NCI-H1048 (cell line): ENCODE results near the gene BTNL9.
"Not testable (repeated sequence)": the region's sequence is repeated elsewhere in the genome, so short reads cannot be mapped to it uniquely, and the experiment has no call there.

Experiments used
- DNase-seq: peaks from one replicate; lab custom pipeline; 2025; lab: John Stamatoyannopoulos, UW

BTNL9 gene

GRCh38 chr5:181043285-181044092, 3.4 kb downstream of the BTNL9 start:
- DNase-seq: no peak

DNA sequence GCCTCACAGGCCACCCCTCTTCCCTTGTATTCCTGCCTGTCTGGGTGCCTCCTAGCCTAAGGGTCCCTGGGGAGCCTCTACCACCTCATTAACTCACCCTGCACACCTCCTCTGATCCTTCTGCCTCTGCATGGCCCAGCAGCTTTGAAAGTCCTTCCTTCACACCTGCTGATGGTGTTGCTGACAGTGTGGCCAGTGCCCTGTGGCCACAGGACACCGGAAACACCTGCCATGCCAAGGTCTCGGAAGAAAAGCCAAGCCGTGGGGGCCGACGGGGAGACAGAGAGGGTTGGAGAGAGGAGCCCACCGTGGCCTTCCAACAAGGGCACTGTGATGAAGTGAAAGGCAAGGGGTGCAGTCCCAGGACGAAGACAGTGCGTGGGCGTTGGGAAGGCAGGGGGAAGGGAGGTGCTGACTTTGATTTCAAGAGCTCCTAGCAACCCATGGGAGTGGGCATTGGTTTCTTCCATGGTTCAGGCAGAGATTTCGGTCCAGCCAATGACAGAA, 4.1 kb downstream of the BTNL9 start:
- no peak for DNase-seq

DNA sequence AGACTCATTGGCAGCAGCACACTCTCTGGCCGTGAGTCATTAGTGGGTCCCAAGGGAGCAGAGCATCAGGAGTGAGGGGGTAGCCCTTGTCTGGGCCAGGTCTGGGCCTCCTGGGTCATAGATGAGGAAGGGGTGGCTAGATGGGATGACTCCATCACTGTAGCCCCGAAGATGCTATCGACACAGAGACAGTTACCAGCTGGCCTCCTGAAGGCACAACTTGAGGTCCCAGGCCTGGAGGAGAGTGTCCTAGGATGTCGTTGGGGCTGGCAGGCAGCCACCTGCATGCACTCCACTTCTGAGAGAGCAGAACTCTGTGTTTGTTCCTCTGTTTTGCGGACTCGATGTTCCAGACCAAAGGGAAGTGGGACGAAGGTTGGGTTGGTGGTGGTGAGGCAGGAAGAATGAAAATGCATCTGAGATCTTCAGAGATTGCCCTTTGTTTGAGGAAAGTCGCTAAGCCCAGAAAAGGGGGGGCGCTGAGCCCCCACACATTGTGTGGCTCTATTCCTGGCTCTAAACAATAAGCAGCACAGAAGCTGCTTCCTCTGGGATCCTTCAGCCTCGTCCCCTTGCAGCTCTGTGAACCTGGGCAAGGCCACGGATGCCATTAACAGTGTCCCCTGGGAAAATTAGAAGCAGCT, 4.7 kb downstream of the BTNL9 start:
- DNase-seq: no peak

DNA sequence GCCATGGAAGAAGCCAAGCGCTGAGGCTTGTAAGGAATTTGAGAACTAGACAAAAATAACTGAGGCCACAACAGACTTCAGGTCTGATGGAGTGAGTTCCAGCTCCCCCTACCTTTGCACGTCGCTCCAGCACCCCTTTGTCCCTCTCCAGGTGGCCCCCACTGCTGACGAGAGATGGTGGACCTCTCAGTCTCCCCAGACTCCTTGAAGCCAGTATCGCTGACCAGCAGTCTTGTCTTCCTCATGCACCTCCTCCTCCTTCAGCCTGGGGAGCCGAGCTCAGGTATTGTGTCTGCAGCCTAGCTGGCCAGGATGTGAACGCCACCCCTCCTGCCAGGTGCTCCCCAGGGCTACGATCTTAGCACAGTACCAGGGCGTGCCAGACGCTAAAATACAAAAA, 5.2 kb downstream of the BTNL9 start:
- DNase-seq: no peak

- DNase-seq: not testable (repeated sequence)
These were observed 5.8 kb downstream of the BTNL9 start for GRCh38 chr5:181045857-181046256.

- DNase-seq: no peak
These were observed 7.2 kb downstream of the BTNL9 start for GRCh38 chr5:181047288-181047687.

GRCh38 chr5:181047921-181048320, 7.9 kb downstream of the BTNL9 start:
- no peak for DNase-seq

GRCh38 chr5:181050016-181050415, 9.9 kb downstream of the BTNL9 start:
- DNase-seq: no peak

- DNase-seq: no peak
These were observed 12.0 kb downstream of the BTNL9 start for GRCh38 chr5:181051841-181052671.

DNA sequence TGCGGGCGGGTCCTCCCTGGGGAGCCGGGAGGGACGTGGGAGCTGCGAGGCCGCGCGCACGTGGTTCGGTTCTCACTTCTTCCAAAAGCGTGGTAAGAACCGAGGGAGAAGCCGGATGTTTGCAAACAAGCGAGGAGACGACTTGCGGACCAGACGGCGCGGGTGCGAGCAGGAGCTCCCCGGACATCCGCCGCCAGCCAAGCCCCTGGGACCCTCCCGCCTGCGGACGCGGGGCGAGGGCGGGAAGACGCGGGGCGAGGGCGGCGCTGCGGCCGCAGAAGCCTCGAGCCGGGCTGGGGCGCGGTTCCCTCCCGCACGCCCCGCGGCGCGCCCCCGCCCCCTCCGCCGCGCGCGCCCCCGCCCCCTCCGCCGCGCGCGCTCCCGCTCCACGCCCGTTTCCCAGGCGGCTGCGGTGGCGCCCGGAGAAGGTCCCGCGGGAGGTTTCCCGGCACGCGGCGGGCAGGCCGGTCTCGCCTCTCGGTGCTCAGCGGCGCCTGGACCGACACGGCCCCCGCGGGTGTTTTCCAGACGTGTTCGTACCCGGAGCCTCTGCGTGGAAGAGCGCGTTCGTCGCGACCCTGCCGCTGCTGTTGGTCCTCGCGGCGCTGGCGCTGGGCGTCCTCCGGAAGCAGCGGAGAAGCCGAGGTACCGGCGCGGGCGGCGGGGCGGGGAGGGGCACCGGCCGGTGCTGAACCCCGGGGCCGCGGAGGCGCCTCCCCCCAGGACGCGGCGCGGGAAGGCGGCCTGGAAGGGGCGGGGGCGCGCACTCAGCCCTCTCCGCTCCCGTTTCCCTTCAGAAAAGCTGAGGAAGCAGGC, 12.8 kb downstream of the BTNL9 start:
- DNase-seq: no peak

- no peak for DNase-seq
These were observed 13.5 kb downstream of the BTNL9 start for GRCh38 chr5:181053488-181054121.

GRCh38 chr5:181054138-181054537, 14.1 kb downstream of the BTNL9 start:
- no peak for DNase-seq

GRCh38 chr5:181054871-181055459, 14.9 kb downstream of the BTNL9 start:
- no peak for DNase-seq

- no peak for DNase-seq
These were observed 16.4 kb downstream of the BTNL9 start for GRCh38 chr5:181056431-181056830.

- no peak for DNase-seq
These were observed 18.3 kb downstream of the BTNL9 start for GRCh38 chr5:181058321-181058720.

DNA sequence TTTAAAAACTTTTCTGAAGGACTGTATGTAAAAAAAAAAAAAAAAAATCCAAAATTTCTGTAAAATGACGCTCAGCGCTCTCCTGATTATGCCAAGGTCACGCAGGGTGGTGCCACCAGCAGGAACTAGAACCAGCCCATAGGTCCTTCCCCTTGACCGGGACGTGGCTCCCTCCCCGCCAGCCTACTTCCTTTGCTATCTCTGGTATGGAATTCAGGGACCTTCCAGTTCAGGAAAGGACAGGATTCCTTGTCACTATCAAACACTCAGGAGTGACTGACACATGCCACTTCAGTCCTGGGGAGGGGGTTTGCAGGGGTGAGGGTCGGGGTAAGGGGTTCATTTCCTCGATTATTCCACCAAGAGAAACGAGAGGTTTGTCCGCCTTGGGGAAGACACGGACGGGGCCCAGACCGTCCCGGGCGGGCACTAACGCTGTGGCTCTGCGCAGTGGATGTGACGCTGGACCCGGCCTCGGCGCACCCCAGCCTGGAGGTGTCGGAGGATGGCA, 18.8 kb downstream of the BTNL9 start:
- no peak for DNase-seq

DNA sequence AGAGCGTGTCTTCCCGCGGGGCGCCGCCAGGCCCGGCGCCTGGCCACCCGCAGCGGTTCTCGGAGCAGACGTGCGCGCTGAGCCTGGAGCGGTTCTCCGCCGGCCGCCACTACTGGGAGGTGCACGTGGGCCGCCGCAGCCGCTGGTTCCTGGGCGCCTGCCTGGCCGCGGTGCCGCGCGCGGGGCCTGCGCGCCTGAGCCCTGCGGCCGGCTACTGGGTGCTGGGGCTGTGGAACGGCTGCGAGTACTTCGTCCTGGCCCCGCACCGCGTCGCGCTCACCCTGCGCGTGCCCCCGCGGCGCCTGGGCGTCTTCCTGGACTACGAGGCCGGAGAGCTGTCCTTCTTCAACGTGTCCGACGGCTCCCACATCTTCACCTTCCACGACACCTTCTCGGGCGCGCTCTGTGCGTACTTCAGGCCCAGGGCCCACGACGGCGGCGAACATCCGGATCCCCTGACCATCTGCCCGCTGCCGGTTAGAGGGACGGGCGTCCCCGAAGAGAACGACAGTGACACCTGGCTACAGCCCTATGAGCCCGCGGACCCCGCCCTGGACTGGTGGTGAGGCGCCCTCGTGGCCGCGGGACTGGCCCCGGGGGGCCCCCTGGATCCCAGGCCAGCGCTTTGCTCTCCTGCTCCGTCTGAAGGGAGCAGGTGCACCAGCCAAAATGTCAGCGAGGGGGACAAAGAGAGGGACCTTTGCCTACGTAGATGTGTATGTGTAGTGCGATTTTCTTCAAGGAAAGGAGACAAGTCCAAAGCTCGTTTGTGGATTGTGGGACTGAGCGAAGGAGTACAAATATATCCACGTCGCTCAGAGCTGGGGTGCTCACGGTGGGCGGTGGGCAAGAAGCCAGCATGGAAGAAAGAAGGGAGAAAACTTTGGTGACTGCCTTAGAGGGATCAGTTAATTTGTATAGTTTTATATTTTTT, 19.5 kb downstream of the BTNL9 start:
- DNase-seq: no peak

DNA sequence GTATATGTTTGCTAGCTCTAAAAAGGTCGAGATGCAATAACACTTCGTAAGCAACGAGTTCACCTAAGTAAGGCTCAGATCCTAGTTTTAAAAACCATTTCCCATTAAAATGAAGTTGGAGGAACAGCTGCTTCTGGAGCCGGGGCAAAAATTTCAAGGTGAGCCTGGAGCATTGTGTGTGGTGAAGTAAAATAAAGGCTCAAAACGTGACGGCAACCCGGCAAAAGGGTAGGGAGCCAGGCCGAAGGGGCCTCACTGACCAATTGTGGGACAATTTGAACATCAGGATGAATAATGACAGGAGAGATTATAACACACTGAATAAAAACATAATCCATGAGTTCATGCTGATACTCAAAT, 20.1 kb downstream of the BTNL9 start:
- no peak for DNase-seq

- no peak for DNase-seq
These were observed 20.9 kb downstream of the BTNL9 start for GRCh38 chr5:181060924-181061323.

- DNase-seq: no peak
These were observed 21.6 kb downstream of the BTNL9 start for GRCh38 chr5:181061645-181062044.
